ENCODE results near the gene RPS6KA3. TPM values are rescaled to one million over a fixed set of nuclear protein-coding genes. Genes with fewer than 3 reads are reported as not detected.
A peak's percentile ranks its signal among the peaks of the same experiment; 100 is the strongest.

The RPS6KA3 gene
- total RNA-seq, 1 experiment from 2014 or later, result 31.9 TPM

GRCh38 chrX:20140420-20140819, 126.3 kb downstream of the RPS6KA3 start:
- intact Hi-C loops (cut with micrococcal nuclease), result loop anchor here (2.0 kb wide), 1 partner anchor 302 kb away; no protein-coding TSS in a partner anchor
- CTCF ChIA-PET, result interaction anchor here (0.6 to 1.3 kb wide), 2 partner anchors 235 to 544 kb away, joined by 3 read pairs; no protein-coding TSS in a partner anchor
- H3K36me3 Mint-ChIP-seq (ENCODE audit: insufficient read depth, unreplicated experiment), result peaks cover 50% of the 10 kb centered on the region

GRCh38 chrX:20139966-20140365, 126.7 kb downstream of the RPS6KA3 start:
- Mint-ChIP-seq H3K27me3 (ENCODE audit: insufficient read depth, unreplicated experiment) (no peaks in the 10 kb centered on the region), H3K27ac (ENCODE audit: low read depth, unreplicated experiment) (peak overlapping the region; percentile 87), H3K36me3 (ENCODE audit: insufficient read depth, unreplicated experiment) (peaks cover 55% of the 10 kb centered on the region), H3K9me3 (ENCODE audit: unreplicated experiment) (no peaks in the 10 kb centered on the region), H3K4me1 (ENCODE audit: insufficient read depth, unreplicated experiment) (peaks cover 21% of the 10 kb centered on the region), H3K4me3 (ENCODE audit: unreplicated experiment) (peak overlapping the region; percentile 87)
- ChIA-PET CTCF (interaction anchor here (0.6 to 1.4 kb wide), 4 partner anchors 11 to 596 kb away, joined by 3 to 8 read pairs (median 3); no protein-coding TSS in a partner anchor), POLR2A (interaction anchor here (1.2 to 3.7 kb wide), 4 partner anchors 9 to 125 kb away, joined by 3 to 47 read pairs (median 4); no protein-coding TSS in a partner anchor)
- intact Hi-C loops (cut with micrococcal nuclease), result loop anchor here (2.0 kb wide), 1 partner anchor 303 kb away; no protein-coding TSS in a partner anchor
- no peak for TF ChIP-seq CTCF (IDR thresholded peaks at IDR 0.05; ENCODE audit: unreplicated experiment)
- DNase-seq (ENCODE audit: unreplicated experiment), result no peak
- BruUV-seq (replicated peaks), result no TSS peak

More at GRCh38 chrX:20140420-20140819, 126.3 kb downstream of the RPS6KA3 start:
- POLR2A ChIA-PET, result interaction anchor here (1.3 to 3.7 kb wide), 8 partner anchors 10 to 1699 kb away, joined by 3 to 47 read pairs (median 4); partner anchors contain the start of gene MBTPS2
- Mint-ChIP-seq H3K4me3 (ENCODE audit: unreplicated experiment) (peak overlapping the region; percentile 87), H3K27ac (ENCODE audit: low read depth, unreplicated experiment) (peak overlapping the region; percentile 87), H3K4me1 (ENCODE audit: insufficient read depth, unreplicated experiment) (peaks cover 21% of the 10 kb centered on the region), H3K9me3 (ENCODE audit: unreplicated experiment) (no peaks in the 10 kb centered on the region), H3K27me3 (ENCODE audit: insufficient read depth, unreplicated experiment) (no peaks in the 10 kb centered on the region)
- TSS peak; percentile 35 for BruUV-seq (replicated peaks)
- no peak for TF ChIP-seq CTCF (IDR thresholded peaks at IDR 0.05; ENCODE audit: unreplicated experiment)
- no peak for DNase-seq (ENCODE audit: unreplicated experiment)

- BruUV-seq (replicated peaks), result no TSS peak
- peaks cover 21% of the 10 kb centered on the region for H3K4me1 Mint-ChIP-seq (ENCODE audit: insufficient read depth, unreplicated experiment)
- ChIA-PET CTCF (no interaction called here), POLR2A (no interaction called here)
- TF ChIP-seq CTCF (IDR thresholded peaks at IDR 0.05; ENCODE audit: unreplicated experiment), result no peak
- peak overlapping the region; percentile 81 for H3K27ac Mint-ChIP-seq (ENCODE audit: low read depth, unreplicated experiment)
- no peaks in the 10 kb centered on the region for H3K9me3 Mint-ChIP-seq (ENCODE audit: unreplicated experiment)
- H3K36me3 Mint-ChIP-seq (ENCODE audit: insufficient read depth, unreplicated experiment), result peaks cover 94% of the 10 kb centered on the region
- intact Hi-C loops (cut with micrococcal nuclease), result no loop called here
- H3K4me3 Mint-ChIP-seq (ENCODE audit: unreplicated experiment), result no peak overlapping the region
- no peak for DNase-seq (ENCODE audit: unreplicated experiment)
- H3K27me3 Mint-ChIP-seq (ENCODE audit: insufficient read depth, unreplicated experiment), result no peaks in the 10 kb centered on the region
Observed at GRCh38 chrX:20135944-20136343, 130.8 kb downstream of the RPS6KA3 start.

- TF ChIP-seq CTCF (IDR thresholded peaks at IDR 0.05; ENCODE audit: unreplicated experiment), result no peak
- CTCF ChIA-PET, result interaction anchor here (5.0 kb wide), 1 partner anchor 228 kb away, joined by 18 read pairs; no protein-coding TSS in a partner anchor
- intact Hi-C loops (cut with micrococcal nuclease), result no loop called here
- peaks cover 24% of the 10 kb centered on the region for H3K4me1 Mint-ChIP-seq (ENCODE audit: insufficient read depth, unreplicated experiment)
- POLR2A ChIA-PET, result interaction anchor here (4.9 kb wide), 1 partner anchor 8 kb away, joined by 47 read pairs; the partner anchor contains the start of gene EIF1AX
- no peak overlapping the region for H3K4me3 Mint-ChIP-seq (ENCODE audit: unreplicated experiment)
- H3K36me3 Mint-ChIP-seq (ENCODE audit: insufficient read depth, unreplicated experiment), result peaks cover 96% of the 10 kb centered on the region
- no peak overlapping the region for H3K27ac Mint-ChIP-seq (ENCODE audit: low read depth, unreplicated experiment)
- no peaks in the 10 kb centered on the region for H3K27me3 Mint-ChIP-seq (ENCODE audit: insufficient read depth, unreplicated experiment)
- DNase-seq (ENCODE audit: unreplicated experiment), result no peak
- no peaks in the 10 kb centered on the region for H3K9me3 Mint-ChIP-seq (ENCODE audit: unreplicated experiment)
- no TSS peak for BruUV-seq (replicated peaks)
Observed at GRCh38 chrX:20132666-20133065, 134.0 kb downstream of the RPS6KA3 start.

Measured in MCF 10A (cell line).